Right lobe of liver (tissue), 6 donors: ENCODE measurements around the gene PPP3R1. TPM values are rescaled to one million over a fixed set of nuclear protein-coding genes. Genes with fewer than 3 reads are reported as not detected.

ENCODE experiments used
- ATAC-seq, 4 donors: fragments of 200-7000 bp; cut with Tn5 transposase; one replicate each; pipeline ENCODE4 v1.9.1; 2020; ENCODE audit warnings: mild to moderate bottlenecking in 4 of 4, moderate library complexity in 4 of 4
- DNase-seq, 3 donors: peaks; one replicate each; pipeline ENCODE4 v3.0.0-alpha.2; 2020
- H3K27ac ChIP-seq, 3 donors: fragments of 200-600 bp; one replicate each; pipeline ENCODE4 v1.8.0; 2022
- H3K27me3 ChIP-seq, 2 donors: fragments of 200-600 bp; one replicate each; pipeline ENCODE4 v1.8.0; 2022
- H3K36me3 ChIP-seq, 4 donors: fragments of 200-600 bp; sonication (generic) in 1 of 4; one replicate each; pipeline versions ENCODE4 v1.5.1 to v1.8.0; 2017 to 2022; ENCODE audit warnings: control low read depth in 1 of 4
- H3K4me1 ChIP-seq, 4 donors: fragments of 200-600 bp; sonication (generic) in 1 of 4; one replicate each; pipeline versions ENCODE4 v1.5.1 to v1.8.0; 2017 to 2022; ENCODE audit warnings: control low read depth in 1 of 4
- H3K4me3 ChIP-seq, 3 donors: fragments of 200-600 bp; one replicate each; pipeline ENCODE4 v1.8.0; 2022
- H3K9me3 ChIP-seq, 4 donors: fragments of 200-600 bp; sonication (generic) in 1 of 4; one replicate each; pipeline versions ENCODE4 v1.5.1 to v1.8.0; 2017 to 2022; ENCODE audit warnings: control low read depth in 1 of 4
- POLR2A ChIP-seq: fragments of 450-650 bp; IDR thresholded peaks from one replicate; pipeline ENCODE4 v1.6.1; 2017; ENCODE audit warnings: antibody characterized with exemption, mild to moderate bottlenecking
- WGBS: methylation state at CpG from one replicate; pipeline ENCODE4 v1.1.6; 2018; ENCODE audit warnings: low coverage, low lambda C conversion rate; ENCODE audit not compliant: insufficient coverage; ENCODE audit errors: missing lambda C conversion rate; 5-methylcytosine and 5-hydroxymethylcytosine counted together
- intact Hi-C, 2 donors: fragments of 100-400 bp; cut with DNase I; formaldehyde crosslinking; loops; one replicate each; pipeline versions ENCODE4 v1.11.2 to v1.14.1; 2022
- total RNA-seq, 6 experiments: library from RNA; depleted of rRNA in 2 of 6; stranded (reverse); fragments of >200 nt in 2 of 6; fragmentation: NEBNext Ultra II Directional in 3 of 6; extraction: Animal tissue kit (Norgen Biotek cat#: 25700) in 3 of 6; gene quantifications; one replicate each; pipeline versions ENCODE4 v1.1.0 to v1.2.4, GENCODE V29; 2016 to 2023
- TF ChIP-seq, protein P1 (sequence below), 4 donors: fragments of 200-600 bp in 3 of 4; fragments of 450-650 bp in 1 of 4; IDR thresholded peaks; one replicate each; pipeline versions ENCODE4 v1.5.1 to v1.8.0; 2016 to 2022; ENCODE audit warnings: antibody characterized with exemption in 4 of 4, mild to moderate bottlenecking in 2 of 4
- donor health status: DM: no; HTN: yes; CAD: no.
- donor health status: DM: no; HTN: no; CAD: no.
- donor health status: DM: no; HTN: no; CAD: no.
- donor health status: DM: no; HTN: yes; CAD: no.
- donor health status: DM: no; HTN: yes; CAD: no.

PPP3R1 gene
- total RNA-seq, 6 experiments from 2014 or later: 21.0 to 37.9 (median 27.2) TPM

DNA sequence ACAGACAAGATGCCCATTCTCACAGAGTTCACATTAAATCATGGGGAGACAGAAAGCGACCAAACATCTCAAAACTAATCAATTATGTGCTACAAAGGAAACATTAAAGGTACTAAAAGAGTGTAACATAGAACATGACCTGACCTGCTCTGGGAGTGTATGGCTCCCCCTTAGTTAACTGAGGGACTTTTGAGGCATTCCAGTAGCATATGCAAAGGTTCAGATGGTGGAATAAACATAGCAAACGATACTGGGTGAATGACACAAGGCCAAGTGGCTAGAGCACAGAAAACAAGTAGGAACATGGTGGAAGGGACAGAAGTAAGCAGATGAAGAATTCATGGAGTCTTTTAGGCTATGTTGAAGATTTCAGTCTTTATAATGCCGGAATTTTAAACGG lies 11.9 kb downstream of the PPP3R1 start:
- intact Hi-C loops: no loop called here
- no peaks in the 10 kb centered on the region for H3K36me3 ChIP-seq
- H3K4me1 ChIP-seq: peaks cover 0 to 36% (median 1%) of the 10 kb centered on the region in 4 donors
- H3K4me3 ChIP-seq: no peak overlapping the region
- DNase-seq: no peak
- no peaks in the 10 kb centered on the region for H3K9me3 ChIP-seq
- TF ChIP-seq, protein P1, sequence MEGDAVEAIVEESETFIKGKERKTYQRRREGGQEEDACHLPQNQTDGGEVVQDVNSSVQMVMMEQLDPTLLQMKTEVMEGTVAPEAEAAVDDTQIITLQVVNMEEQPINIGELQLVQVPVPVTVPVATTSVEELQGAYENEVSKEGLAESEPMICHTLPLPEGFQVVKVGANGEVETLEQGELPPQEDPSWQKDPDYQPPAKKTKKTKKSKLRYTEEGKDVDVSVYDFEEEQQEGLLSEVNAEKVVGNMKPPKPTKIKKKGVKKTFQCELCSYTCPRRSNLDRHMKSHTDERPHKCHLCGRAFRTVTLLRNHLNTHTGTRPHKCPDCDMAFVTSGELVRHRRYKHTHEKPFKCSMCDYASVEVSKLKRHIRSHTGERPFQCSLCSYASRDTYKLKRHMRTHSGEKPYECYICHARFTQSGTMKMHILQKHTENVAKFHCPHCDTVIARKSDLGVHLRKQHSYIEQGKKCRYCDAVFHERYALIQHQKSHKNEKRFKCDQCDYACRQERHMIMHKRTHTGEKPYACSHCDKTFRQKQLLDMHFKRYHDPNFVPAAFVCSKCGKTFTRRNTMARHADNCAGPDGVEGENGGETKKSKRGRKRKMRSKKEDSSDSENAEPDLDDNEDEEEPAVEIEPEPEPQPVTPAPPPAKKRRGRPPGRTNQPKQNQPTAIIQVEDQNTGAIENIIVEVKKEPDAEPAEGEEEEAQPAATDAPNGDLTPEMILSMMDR (IDR thresholded peaks at IDR 0.05): no peak
- TF ChIP-seq POLR2A: no peak
- 81% methylated on average over 4 of the region's 4 CpGs for WGBS
- no peaks in the 10 kb centered on the region for H3K27me3 ChIP-seq
- no peak overlapping the region for H3K27ac ChIP-seq
- ATAC-seq: no peak

DNA sequence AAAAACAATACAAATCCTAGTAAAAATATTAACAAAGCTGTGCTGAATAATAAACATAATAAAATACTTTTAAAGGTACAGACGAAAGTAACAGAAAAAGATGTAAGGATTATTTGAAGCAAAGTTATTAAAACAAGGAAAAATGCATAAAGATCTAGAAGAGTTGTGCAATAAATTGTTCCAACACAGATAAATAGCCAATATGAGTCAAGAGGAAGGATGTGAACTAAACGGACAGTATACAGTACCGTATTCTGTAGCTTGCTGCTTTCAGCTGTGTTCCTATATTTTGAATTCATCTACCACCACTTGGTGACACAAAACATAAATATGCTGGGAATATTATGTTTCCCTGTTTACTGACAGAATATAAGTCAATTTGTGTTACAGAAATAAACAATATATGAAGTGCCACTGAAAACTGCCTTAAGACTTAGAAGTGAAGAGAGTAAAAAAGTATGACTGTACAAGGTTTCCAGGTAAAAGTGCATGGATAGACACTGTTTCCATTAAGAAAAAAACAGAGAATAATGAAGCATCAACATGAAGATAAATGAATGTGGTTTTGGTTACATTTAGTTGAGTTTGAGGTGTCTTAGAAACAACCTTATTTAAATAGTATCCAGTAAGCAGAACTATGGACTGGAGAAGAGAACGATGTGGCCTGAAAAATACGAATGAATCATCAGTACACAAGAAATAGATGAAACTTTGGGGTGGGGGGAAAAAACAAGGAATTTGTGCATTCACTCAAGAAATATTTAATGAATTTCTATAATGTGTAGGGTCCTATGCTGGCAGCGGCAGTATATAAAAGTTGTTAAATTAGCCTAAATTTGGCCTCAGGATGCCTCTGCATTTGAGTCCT lies 13.1 kb downstream of the PPP3R1 start:
- TF ChIP-seq, protein P1 (IDR thresholded peaks at IDR 0.05): no peak
- no peak for TF ChIP-seq POLR2A
- no peaks in the 10 kb centered on the region for H3K27me3 ChIP-seq
- 59% methylated on average over 6 of the region's 6 CpGs for WGBS

DNA sequence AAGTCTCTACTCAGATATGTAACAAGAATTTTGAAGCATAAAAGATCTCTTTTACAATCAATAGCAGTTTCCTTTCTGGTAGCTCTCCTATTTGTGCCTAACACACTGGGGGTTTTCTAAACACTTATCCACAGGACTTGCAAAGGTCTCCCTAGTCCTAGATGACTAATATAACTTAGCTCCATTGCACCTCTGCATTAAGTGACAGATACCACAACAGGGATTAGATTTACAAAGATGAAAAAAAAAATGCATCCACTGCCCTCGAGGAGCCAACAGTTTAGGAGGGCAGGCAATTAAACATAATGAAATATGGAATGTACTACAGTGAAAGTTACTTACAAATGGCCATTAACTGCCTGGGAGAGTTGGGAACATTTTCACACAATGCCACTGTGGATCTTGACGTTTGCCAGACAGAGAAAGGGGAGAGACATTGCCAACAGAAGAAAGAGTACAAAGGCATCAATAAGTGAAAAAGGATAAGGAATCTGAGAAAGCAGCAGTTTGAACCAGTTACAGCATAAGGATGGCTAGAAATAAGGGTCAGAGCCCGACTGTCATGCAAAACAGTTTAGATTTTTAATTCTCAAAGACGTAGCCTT lies 14.3 kb downstream of the PPP3R1 start:
- Histone ChIP-seq H3K4me1 (peaks cover 0 to 46% (median 1%) of the 10 kb centered on the region in 4 donors), H3K4me3 (no peak overlapping the region), H3K27me3 (no peaks in the 10 kb centered on the region), H3K36me3 (no peaks in the 10 kb centered on the region), H3K27ac (no peak overlapping the region), H3K9me3 (no peaks in the 10 kb centered on the region)
- intact Hi-C loops: no loop called here
- TF ChIP-seq, protein P1 (IDR thresholded peaks at IDR 0.05): no peak
- TF ChIP-seq POLR2A: no peak
- DNase-seq (no peak), ATAC-seq (no peak)
- WGBS: 34% methylated on average over 4 of the region's 4 CpGs

More for the DNA sequence above, 13.1 kb downstream of the PPP3R1 start:
- peak in 1 of 4 donors; percentile 48 for ATAC-seq
- intact Hi-C loops: no loop called here
- Histone ChIP-seq H3K36me3 (no peaks in the 10 kb centered on the region), H3K4me1 (peaks cover 0 to 37% (median 1%) of the 10 kb centered on the region in 4 donors), H3K27ac (no peak overlapping the region), H3K4me3 (no peak overlapping the region), H3K9me3 (no peaks in the 10 kb centered on the region)
- no peak for DNase-seq

DNA sequence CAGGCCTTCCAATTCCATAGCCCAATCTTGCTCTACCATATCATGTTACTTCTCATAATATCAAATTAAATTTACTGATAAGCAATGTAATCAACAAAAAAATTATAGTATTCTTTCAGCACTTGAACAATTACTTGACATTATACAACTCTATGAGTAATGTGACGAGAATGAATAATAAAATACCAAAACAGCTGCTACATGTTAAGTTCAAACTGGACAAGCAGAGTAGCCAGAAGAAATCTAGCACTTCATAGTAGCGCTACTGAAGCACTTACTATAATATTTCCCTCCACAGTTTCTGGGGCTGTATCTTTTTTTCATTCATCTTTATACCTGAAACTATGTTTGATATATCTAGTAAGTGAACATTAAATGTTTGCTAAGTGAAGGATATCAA lies 14.9 kb downstream of the PPP3R1 start:
- Histone ChIP-seq H3K4me1 (peaks cover 0 to 50% (median 1%) of the 10 kb centered on the region in 4 donors), H3K27ac (no peak overlapping the region), H3K4me3 (no peak overlapping the region), H3K36me3 (no peaks in the 10 kb centered on the region), H3K27me3 (no peaks in the 10 kb centered on the region), H3K9me3 (no peaks in the 10 kb centered on the region)
- 79% methylated on average over 2 of the region's 2 CpGs for WGBS
- DNase-seq (no peak), ATAC-seq (no peak)
- TF ChIP-seq, protein P1 (IDR thresholded peaks at IDR 0.05): no peak
- TF ChIP-seq POLR2A: no peak
- intact Hi-C loops: no loop called here
